HTERT RPE-1 (cell line): ENCODE measurements around the gene HLA-G.
"Not testable (repeated sequence)": the region's sequence is repeated elsewhere in the genome, so short reads cannot be mapped to it uniquely, and the experiment has no call there.

ENCODE experiments used
- in situ Hi-C: fragments of 300-500 bp; cut with MboI; formaldehyde crosslinking; loops from 4 replicates; pipeline ENCODE4 v1.14.3; 2020; ENCODE audit warnings: low sequenced_read_pairs

HLA-G gene

GRCh38 chr6:29827579-29828470, at the start of gene HLA-G:
TSS of gene HLA-G (plus strand) at chr6:29827825. CDS start at chr6:29827845, 20 bp downstream.
- in situ Hi-C loops, result no loop called here

- in situ Hi-C loops, result not testable (repeated sequence)
Measured at GRCh38 chr6:29780019-29780698, 47.5 kb upstream of the HLA-G start.

GRCh38 chr6:29789176-29789575, 38.4 kb upstream of the HLA-G start:
- in situ Hi-C loops, result no loop called here

GRCh38 chr6:29790626-29791025, 37.0 kb upstream of the HLA-G start:
- in situ Hi-C loops, result no loop called here

GRCh38 chr6:29791162-29791561, 36.5 kb upstream of the HLA-G start:
- in situ Hi-C loops, result no loop called here

GRCh38 chr6:29791786-29792122, 35.9 kb upstream of the HLA-G start:
- in situ Hi-C loops, result no loop called here

GRCh38 chr6:29792123-29793035, 35.2 kb upstream of the HLA-G start:
- in situ Hi-C loops, result no loop called here

GRCh38 chr6:29793036-29793356, 34.6 kb upstream of the HLA-G start:
- in situ Hi-C loops, result no loop called here

GRCh38 chr6:29793796-29794195, 33.8 kb upstream of the HLA-G start:
- in situ Hi-C loops, result no loop called here

- in situ Hi-C loops, result no loop called here
Measured at GRCh38 chr6:29796026-29796425, 31.6 kb upstream of the HLA-G start.

- in situ Hi-C loops, result no loop called here
Measured at GRCh38 chr6:29797135-29797534, 30.5 kb upstream of the HLA-G start.

- in situ Hi-C loops, result no loop called here
Measured at GRCh38 chr6:29797966-29798365, 29.7 kb upstream of the HLA-G start.

GRCh38 chr6:29800254-29800653, 27.4 kb upstream of the HLA-G start:
- in situ Hi-C loops, result no loop called here

- in situ Hi-C loops, result no loop called here
Measured at GRCh38 chr6:29806387-29806786, 21.2 kb upstream of the HLA-G start.

- in situ Hi-C loops, result no loop called here
Measured at GRCh38 chr6:29809249-29809648, 18.4 kb upstream of the HLA-G start.

GRCh38 chr6:29810371-29810770, 17.3 kb upstream of the HLA-G start:
- in situ Hi-C loops, result no loop called here

- in situ Hi-C loops, result no loop called here
Measured at GRCh38 chr6:29811377-29811776, 16.2 kb upstream of the HLA-G start.

- in situ Hi-C loops, result no loop called here
Measured at GRCh38 chr6:29813066-29813465, 14.6 kb upstream of the HLA-G start.

GRCh38 chr6:29813809-29814208, 13.8 kb upstream of the HLA-G start:
- in situ Hi-C loops, result no loop called here

- in situ Hi-C loops, result no loop called here
Measured at GRCh38 chr6:29814379-29815117, 13.1 kb upstream of the HLA-G start.
